Neural cell (in vitro differentiated cells): ENCODE measurements around the gene DYRK2. TPM values are rescaled to one million over a fixed set of nuclear protein-coding genes. Genes with fewer than 3 reads are reported as not detected.

Experiments
- H2AFZ ChIP-seq: fragments of 200-600, 300-800 bp; sonication (generic), shearing (Covaris generic); 2 replicates; pipeline ENCODE4 v1.6.0; 2014; ENCODE audit warnings: low read depth, mild to moderate bottlenecking, antibody characterized with exemption, low read length, moderate library complexity
- H3F3A ChIP-seq: fragments of 200-600 bp; shearing (Covaris generic); 2 replicates; pipeline ENCODE4 v1.6.1; 2016; ENCODE audit warnings: mild to moderate bottlenecking, moderate library complexity, mixed read lengths, antibody characterized with exemption, low read length; ENCODE audit not compliant: insufficient read depth, poor library complexity, severe bottlenecking
- H3K27ac ChIP-seq: fragments of 200-600, 300-800 bp; sonication (generic), shearing (Covaris generic); 2 replicates; pipeline ENCODE4 v1.5.1; 2014; ENCODE audit warnings: mild to moderate bottlenecking, low read length, moderate library complexity
- H3K27me3 ChIP-seq: fragments of 300-800, 200-600 bp; sonication (generic), shearing (Covaris generic); 2 replicates; pipeline ENCODE4 v1.6.0; 2014; ENCODE audit warnings: mild to moderate bottlenecking, low read depth, low read length, moderate library complexity; ENCODE audit not compliant: insufficient read depth
- H3K36me3 ChIP-seq: fragments of 300-800, 200-600 bp; sonication (generic), shearing (Covaris generic); 2 replicates; pipeline ENCODE4 v1.5.1; 2014; ENCODE audit warnings: mild to moderate bottlenecking, antibody characterized with exemption, low read length, moderate library complexity; ENCODE audit not compliant: insufficient read depth
- H3K4me2 ChIP-seq: fragments of 300-800, 200-600 bp; sonication (generic), shearing (Covaris generic); 2 replicates; pipeline ENCODE4 v1.6.0; 2014; ENCODE audit warnings: mild to moderate bottlenecking, low read length
- H3K4me3 ChIP-seq: fragments of 300-800, 200-600 bp; sonication (generic), shearing (Covaris generic); 2 replicates; pipeline ENCODE4 v1.5.1; 2014; ENCODE audit warnings: mild to moderate bottlenecking, low read length, moderate library complexity
- H3K79me2 ChIP-seq: fragments of 200-600 bp; shearing (Covaris generic); replicated peaks from 2 replicates; pipeline ENCODE4 v1.6.0; 2014; ENCODE audit warnings: mild to moderate bottlenecking, low read length, moderate library complexity; ENCODE audit not compliant: insufficient read depth
- H3K9ac ChIP-seq: fragments of 300-800, 200-600 bp; sonication (generic), shearing (Covaris generic); 2 replicates; pipeline ENCODE4 v1.6.1; 2016; ENCODE audit warnings: mild to moderate bottlenecking, low read length, mixed read lengths
- H3K9me2 ChIP-seq: fragments of 200-600 bp; shearing (Covaris generic); 2 replicates; pipeline ENCODE4 v1.6.1; 2016; ENCODE audit warnings: mild to moderate bottlenecking, low read length, mixed read lengths; ENCODE audit not compliant: insufficient read depth
- H3K9me3 ChIP-seq: fragments of 200-600, 300-800 bp; sonication (generic), shearing (Covaris generic); 2 replicates; pipeline ENCODE4 v1.6.1; 2016; ENCODE audit warnings: mild to moderate bottlenecking, mixed run types, low read length, moderate library complexity, mixed read lengths
- H4K20me1 ChIP-seq: fragments of 200-600 bp; shearing (Covaris generic); 2 replicates; pipeline ENCODE4 v1.6.1; 2016; ENCODE audit warnings: mild to moderate bottlenecking, mixed run types; ENCODE audit not compliant: insufficient read depth
- CTCF ChIP-seq: fragments of 450-650 bp; IDR thresholded peaks from 2 replicates; pipeline ENCODE4 v1.5.1; 2014; ENCODE audit warnings: antibody characterized with exemption, mild to moderate bottlenecking, moderate library complexity; ENCODE audit not compliant: poor library complexity, severe bottlenecking
- EP300 ChIP-seq: fragments of 450-650 bp; conservative IDR thresholded peaks from 2 replicates; pipeline ENCODE4 v1.6.1; 2014; ENCODE audit warnings: antibody characterized with exemption, mild to moderate bottlenecking, moderate library complexity; ENCODE audit not compliant: poor library complexity, severe bottlenecking
- EZH2 ChIP-seq: fragments of 200-600, 300-800 bp; shearing (Covaris generic), sonication (generic); IDR thresholded peaks from 2 replicates; pipeline ENCODE4 v1.6.1; 2014; ENCODE audit warnings: antibody characterized with exemption, low read length, borderline replicate concordance, mild to moderate bottlenecking; ENCODE audit not compliant: insufficient read depth, poor library complexity, severe bottlenecking
- MXI1 ChIP-seq: fragments of 450-650 bp; conservative IDR thresholded peaks from 2 replicates; pipeline ENCODE4 v1.6.1; 2014; ENCODE audit warnings: antibody characterized with exemption, mild to moderate bottlenecking; ENCODE audit not compliant: poor library complexity, severe bottlenecking
- POLR2AphosphoS5 ChIP-seq: IDR thresholded peaks from 2 replicates; pipeline ENCODE4 v1.6.1; 2012
- RAD21 ChIP-seq: fragments of 450-650 bp; conservative IDR thresholded peaks from 2 replicates; pipeline ENCODE4 v1.6.1; 2014; ENCODE audit warnings: antibody characterized with exemption, mild to moderate bottlenecking, moderate library complexity
- REST ChIP-seq: IDR thresholded peaks from 2 replicates; pipeline ENCODE4 v1.6.1; 2012; ENCODE audit warnings: borderline replicate concordance
- SMC3 ChIP-seq: fragments of 450-650 bp; conservative IDR thresholded peaks from 2 replicates; pipeline ENCODE4 v1.6.1; 2014; ENCODE audit warnings: antibody characterized with exemption, mild to moderate bottlenecking, moderate library complexity; ENCODE audit not compliant: poor library complexity
- TAF1 ChIP-seq: IDR thresholded peaks from 2 replicates; pipeline ENCODE4 v1.6.1; 2012; ENCODE audit warnings: low read depth
- polyA plus RNA-seq: library from polyadenylated mRNA; depleted of rRNA; stranded (reverse); fragments of >200 nt; gene quantifications from 2 replicates; pipeline ENCODE4 v1.2.3, GENCODE V29; 2014

Gene DYRK2
- polyA plus RNA-seq, 1 donor from 2014 or later, result 50.6 TPM

- no peaks in the 10 kb centered on the region for H3K79me2 ChIP-seq
- H3K4me3 ChIP-seq, result no peak overlapping the region
- H3F3A ChIP-seq, result no peaks in the 10 kb centered on the region
- no peaks in the 10 kb centered on the region for H3K9me3 ChIP-seq
- H3K27ac ChIP-seq, result no peak overlapping the region
- H3K4me2 ChIP-seq, result no peak overlapping the region
- no peak overlapping the region for H3K9ac ChIP-seq
- no peaks in the 10 kb centered on the region for H4K20me1 ChIP-seq
- H3K9me2 ChIP-seq, result no peaks in the 10 kb centered on the region
- no peaks in the 10 kb centered on the region for H3K27me3 ChIP-seq
- H3K36me3 ChIP-seq, result no peaks in the 10 kb centered on the region
- TF ChIP-seq MXI1 (no peak), TAF1 (no peak), REST (no peak), RAD21 (no peak), CTCF (no peak)
- H2AFZ ChIP-seq, result no peak overlapping the region
Observed at GRCh38 chr12:67712011-67712410, 63.5 kb downstream of the DYRK2 start.

GRCh38 chr12:67714648-67715047 is 66.1 kb downstream of the DYRK2 start:
- Histone ChIP-seq H3F3A (no peaks in the 10 kb centered on the region), H2AFZ (no peak overlapping the region), H3K4me2 (no peak overlapping the region), H3K79me2 (no peaks in the 10 kb centered on the region), H3K9me2 (no peaks in the 10 kb centered on the region), H3K9me3 (no peaks in the 10 kb centered on the region), H3K36me3 (no peaks in the 10 kb centered on the region), H3K9ac (no peak overlapping the region), H3K27me3 (no peaks in the 10 kb centered on the region), H3K4me3 (no peak overlapping the region), H3K27ac (no peak overlapping the region), H4K20me1 (no peaks in the 10 kb centered on the region)
- TF ChIP-seq TAF1 (no peak), POLR2AphosphoS5 (no peak), EP300 (no peak), CTCF (no peak), EZH2 (no peak), RAD21 (no peak), MXI1 (no peak), REST (no peak), SMC3 (no peak)
